GM21619 (cell line): ENCODE data around the gene STEAP1.
A peak's percentile ranks its signal among the peaks of the same experiment; 100 is the strongest.

Experiments
- ATAC-seq: cut with Tn5 transposase; IDR thresholded peaks from one replicate; pipeline ENCODE4 v1.9.1; 2021; ENCODE audit not compliant: unreplicated experiment

Gene STEAP1

GRCh38 chr7:90211391-90212148, 57.3 kb downstream of the STEAP1 start, which contains the start of gene STEAP2:
Gene STEAP2 (plus strand): TSS chr7:90211740. CDS start chr7:90225083, 13,343 bp downstream.
- peak; percentile 89 for ATAC-seq

GRCh38 chr7:90212149-90212495, 57.9 kb downstream of the STEAP1 start:
- no peak for ATAC-seq

DNA sequence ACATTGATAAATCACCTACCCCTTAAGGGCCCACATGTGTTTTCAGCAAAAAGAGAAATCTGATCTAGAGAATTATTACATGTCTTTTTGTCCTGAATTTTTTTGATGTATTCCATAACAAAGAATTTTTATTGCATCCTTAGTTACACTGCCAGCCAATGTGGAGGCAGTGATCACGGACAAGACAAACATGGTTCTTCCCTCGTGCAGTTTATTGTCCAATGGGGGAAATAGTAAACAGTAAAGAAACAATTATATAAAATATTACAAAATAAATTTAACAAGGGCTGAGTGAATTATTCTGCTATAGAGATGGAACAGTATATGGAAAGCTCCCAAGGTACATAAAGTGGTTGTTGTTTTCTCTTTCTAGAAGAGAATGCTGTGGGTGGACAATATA, 59.3 kb downstream of the STEAP1 start:
- no peak for ATAC-seq
